GM21360 (cell line): ENCODE measurements around the gene CEP290.

Source experiments
- ATAC-seq: cut with Tn5 transposase; IDR thresholded peaks from one replicate; pipeline ENCODE4 v1.9.1; 2021; ENCODE audit warnings: mild to moderate bottlenecking, moderate library complexity; ENCODE audit not compliant: unreplicated experiment

Gene CEP290, protein sequence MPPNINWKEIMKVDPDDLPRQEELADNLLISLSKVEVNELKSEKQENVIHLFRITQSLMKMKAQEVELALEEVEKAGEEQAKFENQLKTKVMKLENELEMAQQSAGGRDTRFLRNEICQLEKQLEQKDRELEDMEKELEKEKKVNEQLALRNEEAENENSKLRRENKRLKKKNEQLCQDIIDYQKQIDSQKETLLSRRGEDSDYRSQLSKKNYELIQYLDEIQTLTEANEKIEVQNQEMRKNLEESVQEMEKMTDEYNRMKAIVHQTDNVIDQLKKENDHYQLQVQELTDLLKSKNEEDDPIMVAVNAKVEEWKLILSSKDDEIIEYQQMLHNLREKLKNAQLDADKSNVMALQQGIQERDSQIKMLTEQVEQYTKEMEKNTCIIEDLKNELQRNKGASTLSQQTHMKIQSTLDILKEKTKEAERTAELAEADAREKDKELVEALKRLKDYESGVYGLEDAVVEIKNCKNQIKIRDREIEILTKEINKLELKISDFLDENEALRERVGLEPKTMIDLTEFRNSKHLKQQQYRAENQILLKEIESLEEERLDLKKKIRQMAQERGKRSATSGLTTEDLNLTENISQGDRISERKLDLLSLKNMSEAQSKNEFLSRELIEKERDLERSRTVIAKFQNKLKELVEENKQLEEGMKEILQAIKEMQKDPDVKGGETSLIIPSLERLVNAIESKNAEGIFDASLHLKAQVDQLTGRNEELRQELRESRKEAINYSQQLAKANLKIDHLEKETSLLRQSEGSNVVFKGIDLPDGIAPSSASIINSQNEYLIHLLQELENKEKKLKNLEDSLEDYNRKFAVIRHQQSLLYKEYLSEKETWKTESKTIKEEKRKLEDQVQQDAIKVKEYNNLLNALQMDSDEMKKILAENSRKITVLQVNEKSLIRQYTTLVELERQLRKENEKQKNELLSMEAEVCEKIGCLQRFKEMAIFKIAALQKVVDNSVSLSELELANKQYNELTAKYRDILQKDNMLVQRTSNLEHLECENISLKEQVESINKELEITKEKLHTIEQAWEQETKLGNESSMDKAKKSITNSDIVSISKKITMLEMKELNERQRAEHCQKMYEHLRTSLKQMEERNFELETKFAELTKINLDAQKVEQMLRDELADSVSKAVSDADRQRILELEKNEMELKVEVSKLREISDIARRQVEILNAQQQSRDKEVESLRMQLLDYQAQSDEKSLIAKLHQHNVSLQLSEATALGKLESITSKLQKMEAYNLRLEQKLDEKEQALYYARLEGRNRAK (N-terminal part only)

DNA sequence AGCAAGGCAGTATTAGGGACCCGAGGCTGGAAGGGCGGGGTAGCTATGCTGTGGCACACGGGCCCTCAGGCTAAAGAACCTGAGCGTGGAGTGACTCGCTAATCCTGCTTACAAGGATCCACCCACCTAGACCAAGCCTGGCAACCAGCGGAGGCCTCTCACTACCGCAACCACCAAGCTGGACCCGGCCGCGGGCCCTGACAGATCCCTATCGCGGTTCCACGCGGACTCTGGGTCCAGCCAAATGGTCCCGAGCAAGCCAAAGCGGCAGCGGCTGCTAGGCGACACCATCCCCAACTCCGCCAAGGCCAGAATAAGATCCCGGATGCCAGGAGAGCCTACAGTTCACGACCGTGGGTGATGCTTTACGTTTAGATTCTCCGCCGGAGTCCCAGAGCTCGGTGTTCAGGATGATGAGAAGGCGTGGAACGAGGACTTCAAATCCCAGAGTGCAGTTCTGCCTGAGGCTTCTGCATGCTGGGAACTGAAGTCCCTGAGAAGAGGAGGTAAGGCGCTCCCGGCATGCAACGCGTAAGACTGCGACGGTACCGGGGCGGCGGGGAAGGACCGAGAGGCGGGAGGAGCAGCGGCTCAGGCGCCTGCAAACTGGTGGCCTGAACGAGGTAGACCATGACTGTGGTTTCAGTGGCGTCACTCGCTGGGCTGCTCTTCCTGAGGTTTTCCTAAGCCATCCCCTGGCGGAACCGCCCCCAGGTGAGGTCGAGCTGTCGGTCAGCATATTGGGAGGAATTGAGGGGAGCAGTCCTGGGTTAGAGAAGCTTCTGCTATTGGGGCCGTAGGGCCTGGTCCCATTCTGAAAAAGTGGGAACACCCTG is at the start of gene CEP290, which contains the start of gene TMTC3:
TSS of gene CEP290 (minus strand) at position 315 of the 836 bp plus-strand sequence. CDS start 781 bp downstream, outside the sequence.
TSS of gene TMTC3 (plus strand) at position 534 of the 836 bp plus-strand sequence. CDS start 6,009 bp downstream, outside the sequence.
- peak; percentile 96 for ATAC-seq

DNA sequence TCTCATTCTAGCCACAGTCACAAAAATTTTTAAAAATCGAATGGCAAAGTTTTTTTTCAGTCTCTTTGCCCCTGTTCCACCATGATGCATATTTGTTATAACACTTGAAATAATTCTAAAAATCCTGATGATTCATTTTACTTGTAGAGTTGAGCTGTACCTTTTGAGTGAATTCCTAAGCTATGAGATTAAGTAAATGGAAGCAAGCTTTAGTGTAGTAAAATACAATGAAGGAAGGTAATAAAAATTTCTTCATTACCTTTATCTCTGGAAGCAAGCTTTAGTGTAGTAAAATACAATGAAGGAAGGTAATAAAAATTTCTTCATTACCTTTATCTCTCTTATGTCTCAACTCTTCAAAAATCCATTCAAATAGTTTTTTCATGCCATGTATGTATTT is 46.3 kb upstream of the CEP290 start:
- no peak for ATAC-seq

DNA sequence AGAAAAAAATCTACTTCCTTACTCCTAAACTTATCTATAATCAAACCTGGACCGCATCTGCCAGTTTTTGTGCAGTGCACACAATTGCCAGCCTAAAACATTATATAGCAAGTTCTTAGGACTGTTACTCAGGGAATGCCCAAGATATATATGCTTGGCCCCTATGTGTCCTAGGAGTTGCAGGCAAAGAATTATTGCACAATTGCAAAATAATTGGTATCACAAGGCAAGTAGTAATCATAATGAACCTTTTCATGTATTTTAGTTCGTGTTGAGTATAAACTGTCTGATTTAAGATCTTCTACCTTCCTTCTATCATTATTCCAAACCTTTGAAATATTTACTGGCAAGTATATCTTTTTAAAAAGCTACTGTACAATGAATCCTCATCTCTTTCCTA is 45.7 kb upstream of the CEP290 start:
- ATAC-seq = no peak

DNA sequence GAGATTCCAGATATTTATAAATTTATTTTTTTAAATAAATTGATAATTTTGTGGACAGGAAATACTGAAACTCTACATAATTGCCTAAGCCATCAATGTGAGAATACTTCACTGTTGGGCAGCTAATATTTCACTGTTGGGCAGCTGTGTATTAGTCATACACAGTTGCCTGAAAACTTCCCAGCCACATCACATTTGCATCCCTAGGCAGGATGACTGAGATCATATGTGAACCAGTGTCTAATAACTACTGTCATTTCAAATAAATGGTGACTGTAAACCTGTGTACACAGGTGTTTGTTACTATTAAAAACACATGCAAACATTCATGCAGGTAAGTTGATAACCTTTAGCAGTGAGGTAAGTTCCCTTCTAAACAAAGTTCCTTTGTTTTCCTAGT is 44.1 kb upstream of the CEP290 start:
- peak; percentile 59 for ATAC-seq

DNA sequence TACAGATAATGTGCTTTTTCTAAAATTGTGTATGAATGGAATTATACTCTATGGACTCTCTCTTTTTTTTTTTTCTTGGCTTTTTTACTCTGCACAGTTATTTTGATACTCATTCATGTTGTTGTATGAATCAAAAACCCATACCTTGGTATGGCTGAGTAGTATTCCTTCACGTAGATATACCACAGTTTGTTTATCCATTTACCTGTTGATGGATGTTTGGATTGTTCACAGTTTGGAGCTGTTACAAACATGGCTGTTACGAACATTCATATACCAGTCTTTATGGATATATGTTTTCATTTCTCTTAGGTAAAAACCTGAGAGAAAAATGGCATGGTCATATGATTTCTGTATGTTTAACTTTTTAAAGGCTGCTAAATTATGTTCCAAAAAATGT is 43.4 kb upstream of the CEP290 start:
- ATAC-seq = no peak

DNA sequence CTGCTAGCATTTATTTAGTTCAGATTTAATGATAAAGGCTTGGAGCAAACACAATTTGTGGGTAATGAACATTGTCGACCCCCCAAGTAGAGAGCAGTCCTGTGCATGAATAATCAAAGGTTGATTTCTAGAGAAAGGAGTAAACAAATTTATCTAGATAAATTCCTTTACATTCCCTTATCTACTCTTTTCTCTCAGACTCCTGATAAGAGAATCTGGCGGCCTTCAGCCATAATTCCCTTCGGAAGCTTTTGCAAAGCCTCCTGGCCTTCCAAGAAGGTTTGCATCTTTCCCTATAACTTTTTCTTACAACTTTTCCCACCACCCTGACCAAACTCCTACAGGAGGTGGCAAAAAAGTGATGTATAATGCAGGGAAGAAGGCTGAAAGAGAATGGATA is 42.3 kb upstream of the CEP290 start:
- no peak for ATAC-seq

DNA sequence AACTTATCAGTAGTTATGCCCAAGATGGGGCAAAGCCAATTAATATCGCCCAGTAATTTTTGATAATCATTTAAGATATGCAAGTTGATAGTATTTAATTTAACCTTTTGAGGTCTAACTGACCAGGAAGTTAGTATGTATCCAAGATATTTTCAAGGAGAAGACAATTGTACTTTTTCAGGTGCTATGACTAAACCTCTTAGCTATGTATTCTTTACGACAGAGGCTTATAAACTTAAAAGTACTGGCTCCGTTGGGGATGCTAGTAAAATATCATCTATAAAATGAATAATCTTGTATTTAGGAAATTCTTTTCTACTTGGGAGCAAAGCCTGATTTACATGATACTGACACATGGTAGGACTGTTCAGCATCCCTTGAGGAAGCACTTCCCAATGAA is 40.5 kb upstream of the CEP290 start:
- ATAC-seq = no peak

DNA sequence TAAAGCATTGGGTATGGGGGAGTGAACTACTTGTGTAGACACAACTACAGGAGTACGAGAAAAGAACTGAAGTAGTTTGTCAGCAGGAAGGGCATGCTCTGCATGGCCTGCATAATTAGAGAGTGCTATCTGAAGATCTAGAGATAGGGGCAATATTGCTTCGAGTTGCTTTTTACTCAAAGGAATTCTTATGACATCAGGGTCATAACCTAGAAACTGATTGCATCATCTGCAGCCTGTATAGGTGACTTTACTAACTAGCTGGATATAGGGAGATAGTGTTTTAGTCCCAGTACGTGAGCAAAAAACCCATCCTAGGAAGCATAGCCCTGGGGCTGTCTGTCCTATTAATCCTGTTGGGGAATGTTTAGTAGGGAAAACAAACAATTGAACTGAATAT is 40.0 kb upstream of the CEP290 start:
- no peak for ATAC-seq

DNA sequence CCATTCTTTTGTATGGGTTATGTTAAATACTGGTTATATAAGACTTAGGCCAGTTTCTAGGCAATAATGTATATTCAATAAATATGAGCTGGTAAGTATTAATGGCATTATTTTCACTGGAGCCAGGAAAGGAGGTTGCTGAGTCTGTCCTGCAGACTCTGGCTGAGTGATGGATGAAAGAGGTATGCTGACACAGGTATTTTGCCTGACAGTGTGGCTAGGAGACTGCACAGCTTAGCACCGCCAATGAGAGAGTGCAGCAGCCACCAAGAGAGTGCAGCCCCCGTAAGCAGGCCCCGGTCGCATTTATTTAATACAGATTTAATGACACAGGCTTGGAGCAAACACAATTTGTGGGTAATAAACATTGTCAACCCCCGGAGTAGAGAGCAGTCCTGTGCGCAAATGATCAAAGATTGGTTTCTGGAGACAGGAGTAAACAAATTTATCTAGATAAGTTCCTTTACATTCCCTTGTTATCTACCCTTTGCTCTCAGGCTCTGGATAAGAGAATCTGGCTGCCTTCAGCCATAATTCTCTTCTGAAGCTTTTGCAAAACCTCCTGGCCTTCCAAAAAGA is 37.6 kb upstream of the CEP290 start:
- no peak for ATAC-seq

DNA sequence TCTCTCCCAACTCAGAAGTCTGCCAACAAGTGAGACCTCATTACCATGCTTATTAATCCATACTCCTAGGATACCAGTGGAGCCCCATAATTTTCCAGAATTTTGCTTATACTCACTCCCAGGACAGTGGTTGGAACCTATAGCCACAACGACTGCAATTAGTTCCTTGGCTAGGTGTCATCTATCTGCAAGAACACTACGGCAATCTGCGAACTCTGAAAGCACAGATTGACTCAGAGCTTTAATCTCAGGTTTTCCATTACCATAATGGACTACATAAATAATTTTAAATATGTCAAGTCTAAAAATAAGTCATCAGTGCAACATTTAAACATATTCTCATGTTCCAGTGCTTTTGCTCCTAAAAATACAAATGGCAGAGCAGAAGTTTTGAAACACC is 33.7 kb upstream of the CEP290 start:
- ATAC-seq = no peak

DNA sequence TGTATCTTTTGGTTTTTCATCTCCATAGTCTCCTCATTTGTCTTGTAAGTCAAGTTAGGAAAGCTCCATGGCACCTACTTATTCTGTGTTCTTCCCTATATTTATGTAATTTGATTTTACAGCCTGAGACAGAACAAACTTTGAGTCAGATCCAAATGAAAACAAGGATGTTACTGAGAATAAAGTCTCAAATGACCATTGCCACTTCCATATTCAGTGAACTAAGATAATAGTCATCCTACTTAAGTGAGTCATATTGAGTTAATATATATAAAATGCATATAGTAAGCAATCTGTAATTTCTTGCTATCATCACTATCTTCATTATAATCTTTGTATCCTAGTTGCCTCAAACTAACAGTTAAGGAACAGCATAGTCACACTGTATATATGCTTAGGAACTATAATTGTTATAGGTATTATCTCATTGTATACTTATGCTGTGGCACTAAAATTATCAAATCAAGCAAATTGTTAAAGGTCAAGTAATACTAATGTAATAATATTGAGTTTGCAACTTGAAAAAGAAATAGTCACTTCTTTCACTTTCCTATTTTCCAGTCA is 31.0 kb upstream of the CEP290 start:
- no peak for ATAC-seq

DNA sequence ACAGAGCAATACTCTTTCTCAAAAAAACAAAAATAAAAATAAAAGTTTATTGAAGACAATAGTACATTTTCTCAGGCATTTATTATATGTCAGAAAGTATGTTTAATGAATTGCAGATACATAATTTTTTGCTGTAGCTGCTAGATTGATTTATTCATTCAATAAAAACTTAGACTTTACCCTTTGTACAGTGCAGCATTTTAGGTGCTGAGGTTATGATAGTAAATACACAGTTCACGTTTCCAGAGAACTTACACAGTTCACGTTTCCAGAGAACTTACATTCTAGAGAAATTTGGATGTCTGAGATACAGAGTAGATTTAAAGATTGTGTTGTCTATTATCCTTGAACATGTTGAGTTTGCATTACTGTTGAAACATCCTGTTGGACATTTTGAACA is 25.5 kb upstream of the CEP290 start:
- ATAC-seq = no peak

DNA sequence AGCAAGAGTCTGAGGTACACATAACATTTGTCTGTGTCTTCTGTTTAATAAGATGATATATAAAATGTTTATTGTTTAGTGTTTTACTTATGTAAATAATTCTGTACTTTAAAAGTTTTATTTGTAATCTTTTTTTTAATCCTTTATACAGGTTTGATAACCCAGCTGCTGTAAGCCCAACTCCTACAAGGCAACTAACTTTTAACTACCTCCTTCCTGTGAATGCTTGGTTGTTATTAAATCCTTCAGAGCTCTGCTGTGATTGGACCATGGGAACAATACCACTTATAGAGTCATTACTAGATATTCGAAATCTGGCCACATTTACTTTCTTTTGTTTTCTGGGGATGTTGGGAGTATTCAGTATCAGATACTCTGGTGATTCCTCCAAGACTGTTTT is 24.3 kb upstream of the CEP290 start:
- ATAC-seq = no peak

DNA sequence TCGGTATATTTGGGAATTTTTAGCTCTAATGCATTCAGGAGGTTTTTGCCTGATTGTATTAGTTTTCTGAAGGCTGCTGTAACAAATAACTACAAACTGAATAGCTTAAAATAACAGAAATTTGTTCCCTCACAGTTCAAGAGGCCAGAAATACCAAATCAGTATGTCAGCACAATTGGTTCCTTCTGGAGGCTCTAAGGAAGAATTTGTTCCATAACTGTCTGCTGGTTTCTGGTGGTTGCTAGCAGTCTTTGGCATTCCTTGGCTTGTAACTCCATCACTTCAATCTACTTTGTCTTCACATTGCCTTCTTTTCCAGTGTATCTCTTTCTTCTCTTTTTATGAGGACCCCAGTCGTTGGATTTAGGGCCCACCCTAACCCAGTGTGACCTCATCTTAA is 21.5 kb upstream of the CEP290 start:
- ATAC-seq = no peak

DNA sequence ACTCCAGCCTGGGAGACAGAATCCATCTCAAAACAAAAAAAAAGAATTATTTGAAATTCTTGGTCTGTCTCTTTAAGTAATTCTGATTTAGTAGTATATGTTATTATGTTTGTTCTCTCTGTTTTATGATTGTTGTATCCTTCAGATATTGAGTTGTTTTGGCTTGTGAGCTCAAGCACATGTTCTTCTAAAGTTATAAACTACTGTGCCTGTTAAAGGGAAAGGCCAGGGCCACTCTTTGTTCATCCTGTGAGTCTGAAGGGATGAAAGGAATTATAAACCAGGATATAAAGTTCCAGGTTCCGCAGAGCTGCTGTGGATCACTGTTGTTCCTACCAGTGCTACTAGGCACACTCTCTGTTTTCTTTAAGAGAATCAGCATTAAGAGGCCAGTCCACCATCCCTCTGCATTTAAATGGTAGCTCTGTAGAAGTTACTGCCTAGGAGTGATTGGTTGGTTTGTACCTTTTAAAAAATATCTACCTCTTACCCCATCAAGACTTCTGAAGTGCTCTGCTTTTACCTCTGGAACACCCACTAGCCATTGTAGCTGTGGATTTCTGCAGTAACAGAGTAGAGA is 14.3 kb upstream of the CEP290 start:
- no peak for ATAC-seq

DNA sequence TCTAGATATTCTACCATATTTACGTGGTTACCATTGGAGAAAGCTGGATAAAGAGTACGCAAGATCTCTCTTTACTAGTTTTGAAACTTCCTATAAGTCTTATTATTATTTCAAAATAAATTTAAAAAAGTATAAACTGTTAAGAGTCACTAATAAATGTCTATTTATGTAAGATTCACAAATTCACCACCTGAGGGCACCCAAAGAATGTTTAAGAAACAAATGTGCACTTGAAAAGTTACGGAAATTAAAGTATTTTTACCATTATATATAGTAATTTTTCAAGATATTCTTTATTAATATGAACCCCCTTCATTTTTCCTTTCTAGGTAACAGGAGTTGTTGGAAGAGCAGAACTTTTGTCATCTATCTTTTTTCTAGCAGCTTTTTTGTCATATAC is 12.1 kb upstream of the CEP290 start:
- ATAC-seq = no peak

DNA sequence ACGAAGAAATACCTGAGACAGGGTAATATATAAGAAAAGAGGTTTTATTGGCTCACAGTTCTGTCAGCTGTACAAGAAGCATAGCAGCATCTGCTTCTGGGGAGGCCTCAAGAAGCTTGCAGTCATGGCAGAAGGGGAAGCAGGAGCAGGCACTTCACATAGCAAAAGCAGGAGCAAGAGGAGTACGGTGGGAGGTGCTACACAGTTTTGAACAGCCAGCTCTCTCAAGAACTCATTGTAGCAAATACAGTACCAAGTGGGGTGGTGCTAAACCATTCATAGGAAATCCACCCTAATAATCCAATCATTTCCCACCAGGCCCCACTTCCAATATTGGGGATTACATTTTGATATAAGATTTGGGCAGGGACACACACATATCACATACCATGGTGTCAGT is 8.2 kb upstream of the CEP290 start:
- no peak for ATAC-seq

DNA sequence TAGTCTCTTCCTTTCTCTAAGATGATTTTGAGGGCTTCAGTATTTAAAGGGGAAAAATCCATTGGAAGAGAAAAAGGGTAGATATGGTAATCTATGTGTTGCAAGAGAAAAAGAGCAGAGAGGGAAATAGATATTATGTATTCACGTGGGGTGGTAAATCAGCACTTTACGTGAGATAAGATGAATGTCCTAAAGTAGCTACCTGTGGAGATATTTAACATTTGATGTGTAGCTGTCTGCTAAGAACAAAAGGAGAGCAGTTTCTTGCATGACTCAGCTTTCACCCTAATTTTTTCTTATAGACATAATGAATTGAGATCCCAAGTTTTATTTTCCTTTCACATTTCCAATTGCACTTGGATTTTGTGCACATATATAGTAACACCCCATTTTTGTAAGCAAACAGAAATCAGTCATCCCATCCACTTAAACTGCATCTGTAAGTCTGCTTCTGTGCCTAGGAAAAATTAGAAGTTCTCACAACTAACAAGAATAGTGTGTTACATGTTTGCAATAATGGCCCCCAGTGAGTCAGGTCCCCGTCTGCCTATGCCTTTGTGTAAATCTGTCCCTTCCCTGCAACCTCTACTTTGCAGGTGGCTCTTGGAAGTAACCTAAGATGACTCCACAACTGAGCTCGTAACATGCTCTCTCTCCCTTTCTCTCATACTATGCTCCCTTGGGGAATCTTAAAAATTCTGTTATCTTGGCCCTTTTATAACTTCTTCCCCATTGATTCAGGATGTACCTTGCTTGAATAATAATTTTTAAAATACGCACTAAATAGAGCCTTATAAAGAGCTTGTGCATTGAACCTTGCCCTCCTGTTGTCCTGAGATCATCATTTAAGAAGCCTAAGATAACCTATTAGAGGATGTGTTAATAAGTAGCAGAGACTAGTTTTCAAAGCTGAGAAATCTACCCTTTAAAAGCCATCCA is 3.9 kb upstream of the CEP290 start:
- no peak for ATAC-seq
